GM21528 (cell line): ENCODE data around the gene CRTAC1.

Experiments used
- ATAC-seq: cut with Tn5 transposase; IDR thresholded peaks from one replicate; pipeline ENCODE4 v1.9.1; 2021; ENCODE audit warnings: mild to moderate bottlenecking, moderate library complexity; ENCODE audit not compliant: unreplicated experiment, low FRiP score

Gene CRTAC1

DNA sequence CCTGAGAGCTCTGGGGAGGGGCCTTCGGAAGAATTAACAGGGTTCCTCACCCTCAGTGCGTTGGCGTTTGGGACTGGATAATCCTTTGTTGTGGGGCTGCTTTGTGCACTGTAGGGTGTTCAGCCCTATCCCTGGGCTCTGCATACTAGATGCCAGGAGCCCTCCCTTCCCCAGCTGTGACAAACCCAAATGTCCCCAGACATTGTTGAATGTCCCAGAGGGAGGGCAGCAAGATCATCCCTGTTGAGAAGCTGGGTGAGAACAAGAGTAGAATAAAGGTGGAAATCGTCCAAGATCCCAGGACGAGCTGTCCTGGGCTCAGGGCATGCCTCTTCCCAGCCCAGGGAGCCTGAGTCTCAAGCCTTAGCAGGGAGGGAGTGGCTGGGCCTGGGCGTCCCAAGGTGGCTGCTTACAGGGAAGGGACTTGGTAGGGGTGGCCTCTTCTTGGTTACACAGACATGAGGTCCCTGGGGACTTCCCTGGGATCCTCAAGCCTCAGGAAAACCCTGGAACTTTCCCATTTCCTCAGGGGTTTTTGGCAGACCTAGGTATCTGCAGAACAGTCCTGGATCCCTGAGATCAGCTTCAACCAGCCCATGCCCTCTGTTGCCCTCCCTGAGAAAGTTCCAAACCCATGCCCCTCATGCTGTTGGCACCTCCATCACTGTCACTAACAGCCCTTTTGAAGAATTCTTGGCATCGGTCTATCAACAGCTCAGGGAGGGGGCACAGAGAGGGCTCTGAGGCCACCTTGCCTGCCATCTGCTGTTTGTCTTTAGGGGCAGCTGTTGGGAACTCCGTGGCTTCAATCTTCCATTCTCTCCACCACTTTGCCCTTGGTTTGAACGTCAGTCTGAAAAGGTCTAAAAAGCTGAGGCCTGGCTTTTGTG lies 127.0 kb downstream of the CRTAC1 start:
- ATAC-seq, result no peak

DNA sequence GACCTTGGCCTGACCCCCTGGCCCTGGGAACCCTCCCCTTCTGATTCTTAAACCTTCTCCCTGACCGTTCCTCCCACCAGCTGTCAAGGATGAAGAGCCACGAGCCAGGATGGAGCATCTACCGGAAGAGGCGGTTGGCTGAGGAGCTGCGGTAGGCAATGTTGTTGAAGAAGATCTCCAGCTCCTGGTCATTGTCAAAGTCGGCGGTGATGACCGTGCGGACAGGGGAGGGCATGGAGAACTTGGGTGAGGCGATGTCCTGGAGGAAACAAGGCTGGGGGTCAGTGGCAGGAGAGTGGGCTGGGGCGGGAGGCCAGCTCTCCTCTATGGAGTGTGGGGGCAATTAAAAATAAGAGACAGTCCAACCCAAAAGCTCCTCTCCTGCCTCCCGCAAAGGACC lies 129.0 kb downstream of the CRTAC1 start:
- ATAC-seq, result no peak

DNA sequence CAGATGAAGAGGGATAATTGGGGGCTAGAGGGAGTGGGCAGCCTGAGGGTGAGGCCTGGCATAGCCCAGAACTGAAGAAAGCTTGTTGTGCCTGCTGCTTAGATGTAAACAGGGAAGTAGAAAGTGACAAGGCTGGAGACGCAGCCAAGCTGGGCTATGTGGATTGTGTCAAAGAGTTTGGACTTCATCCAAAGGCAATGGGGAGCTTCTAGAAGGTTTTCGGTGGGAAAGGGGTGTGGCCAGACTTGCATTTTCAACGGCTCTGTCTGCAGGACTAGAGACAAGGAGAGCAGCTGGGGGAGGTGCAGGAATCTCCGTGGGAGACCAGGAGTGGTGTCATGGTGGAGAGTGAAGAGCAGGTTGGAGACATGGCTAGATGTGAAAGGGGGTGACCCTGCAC lies 132.0 kb downstream of the CRTAC1 start:
- ATAC-seq, result no peak

DNA sequence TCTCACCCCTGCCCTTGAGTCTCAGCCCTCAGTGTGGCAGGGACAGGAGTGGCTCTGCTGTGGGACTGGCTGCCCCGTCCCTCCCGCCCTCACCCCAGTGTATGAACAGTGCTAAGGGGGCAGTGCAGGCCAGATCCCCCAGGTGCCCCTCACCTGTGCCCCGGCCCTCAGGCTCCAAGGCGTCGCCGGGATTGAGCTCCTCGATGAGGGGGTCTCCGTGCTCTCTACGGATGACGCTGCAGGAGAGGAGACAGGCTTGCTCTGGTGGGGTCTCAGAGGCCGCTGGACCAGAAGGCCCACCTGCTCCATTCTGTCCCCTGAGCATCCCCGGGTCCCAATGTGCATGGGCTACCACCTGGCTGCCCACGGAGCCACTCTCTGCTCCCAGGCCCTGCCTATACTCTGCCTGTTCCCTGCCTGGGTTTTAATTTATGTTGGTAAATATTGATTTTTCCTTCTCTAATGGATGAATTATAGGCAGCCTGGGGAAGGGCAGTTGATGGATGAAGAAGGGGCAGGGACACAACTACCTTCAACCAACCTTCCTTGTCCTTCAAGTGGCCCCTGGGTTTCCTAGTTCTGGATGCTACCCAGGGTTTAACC lies 133.6 kb downstream of the CRTAC1 start:
- no peak for ATAC-seq

DNA sequence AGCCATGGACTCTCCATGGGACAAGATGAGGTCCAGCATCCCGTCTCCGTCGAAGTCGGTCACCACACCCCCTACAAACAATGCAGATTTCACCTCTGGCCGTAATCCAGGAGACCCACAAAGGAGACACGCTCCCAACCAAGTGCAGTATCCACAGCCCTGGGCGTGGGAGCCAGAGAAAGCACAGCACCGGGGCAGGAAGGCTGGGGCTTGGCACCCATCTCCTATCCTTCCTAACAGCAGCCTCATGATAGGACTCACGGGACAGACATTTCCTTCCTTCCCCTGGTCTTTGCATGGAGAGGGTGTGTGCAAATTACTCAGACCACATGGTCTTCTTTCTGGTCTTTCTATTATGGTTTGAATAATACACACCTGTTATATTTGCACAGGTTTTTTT lies 134.5 kb downstream of the CRTAC1 start:
- no peak for ATAC-seq

DNA sequence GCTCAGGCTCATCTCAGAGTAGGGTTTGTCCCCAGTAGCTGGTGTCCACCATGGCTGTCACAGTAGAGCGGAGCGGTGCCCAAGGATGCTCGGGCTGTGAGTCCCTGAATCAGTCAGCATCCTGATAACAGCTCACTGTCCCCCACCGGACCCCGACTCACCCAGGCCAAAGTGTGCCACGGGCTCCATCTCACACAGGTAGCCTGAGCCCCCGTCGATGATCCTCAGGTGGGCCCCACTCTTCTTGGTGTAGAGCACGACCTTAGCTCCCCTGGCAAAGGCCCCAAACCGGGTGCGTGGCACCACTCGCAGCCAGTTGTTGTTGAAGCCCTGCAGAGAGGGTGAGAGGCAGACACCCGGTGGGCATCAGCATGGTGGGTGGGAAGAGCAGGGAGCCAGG lies 135.3 kb downstream of the CRTAC1 start:
- ATAC-seq, result no peak

DNA sequence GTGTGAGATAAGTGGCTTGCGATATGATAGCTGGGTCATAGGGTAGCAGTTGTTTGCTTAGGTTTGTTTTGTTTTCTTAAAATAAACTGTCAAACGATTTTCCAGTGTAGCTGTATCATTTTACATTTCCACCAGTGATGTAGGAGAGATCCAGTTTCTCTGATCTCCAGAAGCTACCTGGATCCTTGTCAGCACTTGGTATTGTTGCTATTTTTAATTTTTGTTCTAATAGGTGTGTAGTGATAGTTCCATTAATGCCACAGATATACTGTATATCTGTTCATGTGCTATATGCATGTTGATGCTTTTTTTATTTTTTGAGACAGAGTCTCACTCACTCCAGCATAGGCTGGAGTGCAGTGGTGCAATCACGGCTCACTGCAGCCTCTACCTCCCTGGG lies 136.3 kb downstream of the CRTAC1 start:
- ATAC-seq, result no peak

DNA sequence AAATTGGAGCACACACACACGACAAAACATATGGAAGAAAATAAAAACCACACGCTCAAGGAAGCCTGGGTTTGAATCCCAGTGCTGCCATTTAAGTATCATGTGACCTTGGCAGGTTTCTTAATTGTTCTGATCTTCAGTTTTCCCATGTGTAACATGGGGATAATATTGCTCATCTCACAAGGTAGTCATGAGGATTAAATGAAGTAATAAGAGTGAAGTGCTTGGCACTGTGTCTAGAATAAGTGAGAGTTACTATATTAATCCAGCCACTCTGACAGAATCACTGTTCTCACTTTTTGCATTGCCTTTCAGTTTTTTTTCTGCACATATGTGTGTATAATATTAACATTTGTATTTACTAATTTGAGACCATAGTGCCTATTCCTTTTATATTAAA lies 137.5 kb downstream of the CRTAC1 start:
- no peak for ATAC-seq

DNA sequence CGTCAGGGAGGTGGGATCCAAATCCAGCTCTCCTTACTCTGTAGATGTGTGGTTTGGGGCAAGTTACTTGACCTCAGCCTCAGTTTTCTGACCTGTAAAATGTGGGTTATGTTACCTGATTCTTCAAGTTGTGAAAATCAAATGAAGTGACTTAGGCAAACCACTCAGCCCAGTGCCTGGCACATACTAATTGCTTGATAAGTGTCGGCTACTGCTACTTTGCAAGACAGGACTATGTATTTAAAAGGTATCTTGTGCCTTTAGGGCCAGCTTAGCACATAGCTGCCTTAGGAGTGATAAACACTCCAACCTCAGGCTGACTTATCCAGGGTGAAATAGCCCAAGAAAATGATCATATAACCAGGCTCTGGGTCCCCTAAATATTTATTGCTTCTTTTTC lies 137.9 kb downstream of the CRTAC1 start:
- no peak for ATAC-seq

DNA sequence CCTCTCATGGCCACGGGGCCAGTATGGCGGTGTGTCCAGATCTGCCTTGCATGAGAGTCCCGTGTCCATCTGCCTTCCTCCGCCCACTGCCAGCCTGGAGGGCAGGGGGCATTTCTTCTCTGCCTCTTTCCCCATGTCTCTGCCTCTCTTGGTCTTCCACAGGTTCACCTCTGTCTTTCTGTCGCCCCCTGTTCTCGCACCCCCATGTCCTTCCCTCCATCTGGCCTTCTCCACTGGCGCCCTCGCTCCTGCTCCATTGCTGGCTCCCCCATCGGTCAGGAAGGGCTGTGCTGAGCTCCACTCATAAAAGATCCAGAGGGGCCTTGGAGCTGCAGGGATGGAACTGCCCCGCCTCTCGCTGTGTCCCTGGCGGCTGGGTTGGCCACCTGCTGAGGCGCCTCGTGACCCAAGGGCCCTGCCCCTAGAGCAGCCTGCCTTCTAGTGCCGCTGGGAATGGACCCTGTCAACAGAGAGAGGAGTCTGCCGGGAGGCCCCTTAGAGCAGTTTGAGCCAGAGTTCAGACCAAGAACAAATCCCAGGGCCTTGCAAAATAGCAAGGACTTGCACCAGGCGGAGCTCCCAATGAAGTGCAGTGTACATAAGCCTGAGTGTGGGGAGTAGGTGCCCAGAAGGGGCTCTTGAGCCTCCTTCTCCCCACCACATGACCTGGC lies 138.8 kb downstream of the CRTAC1 start:
- ATAC-seq, result no peak

DNA sequence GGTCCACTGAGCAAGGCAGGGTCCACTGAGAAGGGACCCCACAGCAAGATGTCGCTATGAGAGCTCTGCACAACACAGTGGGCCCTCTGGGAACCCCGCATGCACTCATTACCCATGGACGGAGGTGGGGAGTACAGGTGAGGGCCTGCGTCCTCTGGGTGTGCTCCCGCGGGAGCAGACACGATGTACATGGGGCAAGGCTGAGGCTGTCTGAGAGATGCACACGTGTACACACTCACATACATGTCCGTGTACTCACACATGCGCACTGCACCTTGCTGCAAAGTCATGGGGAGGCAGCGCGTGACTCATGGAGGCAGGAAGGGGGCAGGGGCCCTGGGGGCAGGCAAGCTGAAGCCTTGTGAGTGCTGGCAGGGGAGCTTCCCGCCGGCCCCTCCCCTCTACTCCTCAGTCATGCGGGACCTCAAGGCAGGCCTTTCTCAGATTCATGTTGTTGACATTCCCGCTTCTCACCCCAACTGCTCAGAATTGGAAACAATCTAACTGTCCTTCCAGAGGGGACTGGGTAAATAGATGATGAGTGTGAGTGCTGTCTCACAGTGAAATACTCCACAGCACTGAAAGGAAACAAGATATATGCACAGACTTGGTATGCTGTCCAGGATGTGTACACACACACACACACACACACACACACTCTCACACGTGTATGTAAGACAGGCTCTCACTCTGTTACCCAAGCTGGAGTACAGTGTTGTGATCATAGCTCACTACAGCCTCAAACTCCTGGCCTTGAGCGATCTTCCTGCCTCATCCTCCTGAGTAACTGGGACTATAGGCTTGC lies 140.8 kb downstream of the CRTAC1 start:
- no peak for ATAC-seq

DNA sequence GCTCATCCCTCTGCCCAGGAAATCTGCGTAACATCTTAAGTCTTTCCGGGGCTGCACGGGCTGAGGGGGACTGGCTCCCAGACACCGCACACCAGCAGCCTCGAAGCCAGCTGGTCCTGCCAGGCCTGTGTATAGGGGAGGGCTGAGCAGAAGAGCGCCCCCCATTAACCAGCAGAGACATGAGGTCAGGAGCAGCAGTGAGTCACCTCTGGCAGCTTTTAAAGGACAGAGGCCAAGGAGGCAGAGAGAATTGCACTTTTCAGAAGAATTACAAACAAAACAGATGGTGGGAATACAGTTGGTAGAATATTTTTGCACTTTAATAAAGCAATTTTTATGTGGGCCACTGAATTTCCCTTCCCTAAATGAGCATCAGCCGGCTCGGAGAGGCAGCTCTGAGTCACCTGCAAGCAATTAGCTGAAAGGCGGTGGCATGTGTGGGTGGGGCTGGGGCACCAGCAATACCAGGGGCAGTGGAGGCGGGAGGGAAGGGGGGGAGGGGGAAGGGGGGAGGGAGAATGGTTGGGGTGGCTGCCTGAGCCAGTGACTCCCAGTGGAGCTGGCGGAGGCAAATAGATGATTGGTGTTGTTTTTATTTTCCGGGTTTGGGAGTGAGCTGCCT lies 141.7 kb downstream of the CRTAC1 start:
- ATAC-seq, result no peak

DNA sequence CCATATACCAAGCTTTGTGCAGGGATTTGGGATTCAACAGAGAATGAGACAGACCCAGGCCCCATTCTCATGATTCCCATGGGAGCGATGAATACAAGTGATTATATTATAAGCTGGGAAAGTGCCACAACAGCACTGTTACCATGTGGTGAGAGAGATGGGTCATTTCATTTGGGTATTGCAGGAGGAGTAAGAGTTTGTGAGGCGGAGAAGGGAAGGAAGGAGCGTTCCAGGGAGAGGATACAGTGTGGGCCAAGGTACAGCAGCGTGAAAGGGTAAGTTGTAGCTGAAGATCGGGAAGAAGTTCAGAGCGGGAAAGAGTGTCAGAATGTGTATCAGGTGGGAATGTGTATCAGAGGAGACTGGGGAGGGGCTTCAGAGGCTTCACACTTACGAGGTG lies 142.3 kb downstream of the CRTAC1 start:
- ATAC-seq, result no peak

DNA sequence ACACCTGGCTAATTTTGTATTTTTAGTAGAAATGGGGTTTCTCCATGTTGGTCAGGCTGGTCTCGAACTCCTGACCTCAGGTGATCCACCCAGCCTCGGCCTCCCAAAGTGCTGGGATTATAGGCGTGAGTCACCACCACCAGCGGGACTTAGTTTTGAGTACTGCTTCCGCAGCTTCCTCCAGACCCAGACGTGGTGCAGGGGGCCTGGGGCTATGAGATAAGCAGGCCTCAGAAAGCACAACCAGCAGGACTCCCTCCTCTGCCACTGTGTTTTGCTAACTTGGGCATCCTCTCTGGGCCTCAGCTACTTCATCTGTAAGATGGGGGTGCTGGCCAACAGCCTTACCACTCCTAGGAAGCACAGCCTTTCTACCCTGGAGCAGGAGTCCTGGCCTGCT lies 143.0 kb downstream of the CRTAC1 start:
- no peak for ATAC-seq

DNA sequence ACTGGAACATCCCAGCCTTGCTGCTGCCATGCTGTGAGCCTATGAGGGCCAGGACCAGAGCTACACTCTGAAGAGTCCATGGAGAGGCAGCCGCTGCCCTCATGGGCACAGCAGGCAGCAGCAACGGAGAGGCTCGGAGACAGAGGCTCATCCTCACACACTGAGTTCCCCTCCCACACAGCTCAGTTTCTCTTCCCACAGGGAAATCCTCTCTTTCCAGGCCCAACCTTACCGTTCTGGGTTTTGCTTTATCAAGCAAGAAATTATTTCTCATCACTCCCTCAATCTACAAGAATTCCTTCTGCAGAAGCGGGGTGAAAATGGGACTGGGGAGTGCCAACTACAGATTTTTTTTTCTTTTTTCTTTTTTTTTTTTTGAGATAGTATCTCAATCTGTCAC lies 144.1 kb downstream of the CRTAC1 start:
- no peak for ATAC-seq

DNA sequence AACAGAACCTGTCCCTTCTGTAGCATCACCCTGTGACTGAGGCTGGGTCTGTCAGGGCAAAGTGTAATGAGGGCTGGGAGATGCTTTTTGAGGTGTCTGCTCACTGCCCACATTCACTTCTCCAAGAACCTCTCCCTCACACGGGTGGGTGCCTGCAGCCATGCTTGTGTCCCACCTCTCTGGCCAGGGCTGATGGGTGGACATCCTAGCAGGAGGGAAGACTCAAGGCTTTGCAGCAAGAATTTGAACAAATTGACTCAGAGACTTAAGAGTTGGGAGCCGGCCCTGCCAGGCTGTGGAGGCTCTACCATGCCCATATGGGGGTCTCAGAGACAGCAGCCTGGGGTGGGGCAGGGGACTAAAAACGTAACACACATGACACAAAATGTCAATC lies 147.3 kb downstream of the CRTAC1 start:
- ATAC-seq, result no peak

DNA sequence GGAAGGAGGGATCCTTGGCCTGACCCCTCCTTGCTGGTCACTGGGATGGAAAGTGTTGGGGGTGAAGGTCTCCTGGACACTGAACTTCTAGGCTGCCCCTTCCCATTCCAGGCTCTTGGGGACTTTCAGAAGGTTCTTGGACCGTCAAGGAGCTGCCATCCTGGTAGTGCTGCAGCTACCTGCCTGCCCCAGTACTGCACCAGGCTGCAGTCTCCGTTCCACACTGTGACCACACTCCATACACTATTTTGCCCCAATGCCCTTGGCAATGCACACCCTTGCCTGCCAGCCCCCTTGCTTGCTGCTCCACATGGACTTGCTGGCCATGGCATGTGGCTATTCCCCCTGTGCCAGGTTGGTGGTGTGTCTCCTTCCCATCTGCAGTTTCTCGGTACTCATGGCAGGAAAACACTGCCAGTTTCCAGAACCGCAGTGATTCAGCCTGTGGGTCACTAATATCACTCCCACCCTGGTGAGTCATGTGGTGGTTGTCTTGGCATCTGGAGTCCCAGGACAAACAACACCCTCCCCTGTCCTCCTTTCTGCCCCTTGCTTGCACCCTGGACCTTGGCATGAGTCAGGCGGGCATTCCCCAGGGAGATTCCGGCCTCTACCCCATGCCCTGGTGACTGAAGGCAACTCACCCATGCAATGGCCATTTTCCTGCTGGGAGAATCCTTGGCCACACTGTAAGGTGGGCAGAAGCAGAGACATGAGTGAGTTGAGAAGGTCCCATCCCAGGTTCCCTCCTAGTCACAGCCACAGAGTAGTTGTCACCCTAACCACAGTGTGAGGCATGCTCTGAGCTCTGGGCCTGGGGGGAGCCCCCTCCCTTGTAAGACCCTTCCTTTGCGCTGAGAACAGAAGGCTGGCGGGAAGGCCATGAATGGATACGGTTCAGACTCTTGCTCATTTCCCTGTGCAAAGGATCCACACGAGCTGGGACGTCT lies 148.0 kb downstream of the CRTAC1 start:
- no peak for ATAC-seq

DNA sequence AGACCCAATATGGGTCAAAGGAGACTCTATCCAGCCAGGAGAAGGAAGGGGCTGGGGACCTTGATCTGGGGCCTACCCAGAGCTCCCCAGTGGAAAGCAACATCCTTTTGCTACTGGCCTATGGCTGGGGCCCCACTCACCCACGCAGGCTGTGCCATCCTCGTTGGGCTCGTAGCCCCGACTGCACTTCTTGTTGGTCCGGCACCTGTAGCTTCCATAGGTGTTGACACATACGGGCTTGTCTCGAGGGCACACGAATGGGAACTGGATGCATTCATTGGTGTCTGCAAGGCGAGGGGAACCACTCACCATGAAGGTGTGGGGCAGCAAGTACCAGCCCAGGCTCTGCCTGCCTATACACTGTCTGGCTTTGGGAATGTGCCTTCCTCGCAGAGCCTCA lies 150.3 kb downstream of the CRTAC1 start:
- ATAC-seq, result no peak

DNA sequence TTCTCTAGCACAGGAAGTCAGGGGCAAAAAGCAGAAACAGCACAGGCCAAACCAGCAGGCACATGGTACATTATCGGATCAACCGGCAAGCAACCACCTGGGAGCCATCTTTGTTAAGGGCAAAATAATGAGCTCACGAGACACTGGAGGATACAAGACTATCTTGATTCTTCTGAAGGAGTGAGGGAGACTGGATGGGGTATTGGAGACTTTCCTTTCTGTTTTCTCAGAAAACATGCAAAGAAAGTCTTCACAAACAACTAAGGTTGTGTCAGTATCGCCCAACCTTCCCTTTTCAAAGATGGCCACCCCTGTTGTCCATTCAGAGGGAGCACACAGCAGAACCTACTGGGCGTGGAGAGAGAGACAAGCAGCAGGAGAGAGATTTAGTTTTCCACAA lies 151.2 kb downstream of the CRTAC1 start:
- ATAC-seq, result no peak
